Measurements from ENCODE around the gene P2RY8.
A peak's percentile ranks its signal among the peaks of the same experiment; 100 is the strongest.

P2RY8 gene

DNA sequence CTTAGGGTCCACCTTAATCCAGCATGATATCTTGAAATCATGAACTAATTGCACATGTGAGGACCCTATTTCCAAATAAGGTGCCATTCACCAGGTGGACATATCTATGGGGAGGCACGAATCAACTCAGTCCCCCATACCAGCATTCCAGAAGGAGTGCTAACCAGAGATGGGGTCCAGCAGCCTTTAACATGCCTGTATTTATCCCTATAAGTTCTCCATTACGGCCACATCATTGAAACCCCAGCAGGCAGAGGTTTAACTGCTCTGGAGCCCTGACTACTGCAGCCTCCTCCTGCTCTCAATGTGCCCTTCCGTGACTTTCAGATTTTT lies 81.1 kb downstream of the P2RY8 start:
- TF ChIP-seq, protein P1, sequence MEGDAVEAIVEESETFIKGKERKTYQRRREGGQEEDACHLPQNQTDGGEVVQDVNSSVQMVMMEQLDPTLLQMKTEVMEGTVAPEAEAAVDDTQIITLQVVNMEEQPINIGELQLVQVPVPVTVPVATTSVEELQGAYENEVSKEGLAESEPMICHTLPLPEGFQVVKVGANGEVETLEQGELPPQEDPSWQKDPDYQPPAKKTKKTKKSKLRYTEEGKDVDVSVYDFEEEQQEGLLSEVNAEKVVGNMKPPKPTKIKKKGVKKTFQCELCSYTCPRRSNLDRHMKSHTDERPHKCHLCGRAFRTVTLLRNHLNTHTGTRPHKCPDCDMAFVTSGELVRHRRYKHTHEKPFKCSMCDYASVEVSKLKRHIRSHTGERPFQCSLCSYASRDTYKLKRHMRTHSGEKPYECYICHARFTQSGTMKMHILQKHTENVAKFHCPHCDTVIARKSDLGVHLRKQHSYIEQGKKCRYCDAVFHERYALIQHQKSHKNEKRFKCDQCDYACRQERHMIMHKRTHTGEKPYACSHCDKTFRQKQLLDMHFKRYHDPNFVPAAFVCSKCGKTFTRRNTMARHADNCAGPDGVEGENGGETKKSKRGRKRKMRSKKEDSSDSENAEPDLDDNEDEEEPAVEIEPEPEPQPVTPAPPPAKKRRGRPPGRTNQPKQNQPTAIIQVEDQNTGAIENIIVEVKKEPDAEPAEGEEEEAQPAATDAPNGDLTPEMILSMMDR (IDR thresholded peaks at IDR 0.05; ENCODE audit: borderline replicate concordance, insufficient read depth, low read depth, low read length) = no peak
- H3K4me3 ChIP-seq (ENCODE audit: low read depth, low read length) = no peak overlapping the region

DNA sequence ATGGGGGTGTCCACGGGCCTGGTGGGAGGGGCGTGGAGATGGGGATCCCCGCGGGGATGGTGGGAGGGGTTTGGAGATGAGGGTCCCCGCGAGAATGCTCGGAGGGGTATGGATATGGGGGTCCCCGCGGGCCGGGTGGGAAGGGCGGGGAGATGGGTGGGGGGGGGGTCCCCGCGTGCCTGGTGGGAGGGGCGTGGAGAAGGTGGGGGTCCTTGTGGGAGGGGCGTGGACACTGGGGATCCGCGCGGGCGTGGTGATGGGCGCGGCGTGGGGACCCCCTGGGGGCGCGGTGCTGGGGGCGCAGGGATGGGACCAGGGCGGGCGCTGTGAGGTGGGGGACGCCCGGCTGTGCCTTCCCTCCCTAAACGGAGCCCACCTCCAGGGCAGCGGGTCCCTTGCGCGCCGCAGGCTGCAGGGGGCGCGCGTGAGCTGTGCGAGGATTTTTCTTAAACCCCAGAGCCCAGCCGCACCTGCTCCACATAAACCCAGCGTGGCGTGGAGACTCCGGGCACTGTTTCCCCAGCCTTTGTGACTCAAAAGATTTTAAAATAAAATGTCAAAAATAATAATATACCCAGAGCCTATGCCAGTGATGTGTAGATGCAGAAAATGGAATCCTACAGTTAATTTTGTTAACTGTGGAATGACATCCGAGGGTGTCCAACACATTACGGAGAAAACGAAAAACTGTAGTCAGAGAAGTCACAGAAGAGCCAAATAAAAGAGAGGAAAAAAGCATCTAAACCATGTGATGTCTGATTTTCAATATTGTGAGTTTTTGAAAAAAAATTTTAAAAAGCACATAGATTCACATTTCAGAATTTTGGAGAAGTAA lies 82.8 kb downstream of the P2RY8 start:
- H3K4me3 ChIP-seq (ENCODE audit: low read depth, low read length) = peak overlapping the region; percentile 62
- TF ChIP-seq, protein P1 (IDR thresholded peaks at IDR 0.05; ENCODE audit: borderline replicate concordance, insufficient read depth, low read depth, low read length) = peak; percentile 96

DNA sequence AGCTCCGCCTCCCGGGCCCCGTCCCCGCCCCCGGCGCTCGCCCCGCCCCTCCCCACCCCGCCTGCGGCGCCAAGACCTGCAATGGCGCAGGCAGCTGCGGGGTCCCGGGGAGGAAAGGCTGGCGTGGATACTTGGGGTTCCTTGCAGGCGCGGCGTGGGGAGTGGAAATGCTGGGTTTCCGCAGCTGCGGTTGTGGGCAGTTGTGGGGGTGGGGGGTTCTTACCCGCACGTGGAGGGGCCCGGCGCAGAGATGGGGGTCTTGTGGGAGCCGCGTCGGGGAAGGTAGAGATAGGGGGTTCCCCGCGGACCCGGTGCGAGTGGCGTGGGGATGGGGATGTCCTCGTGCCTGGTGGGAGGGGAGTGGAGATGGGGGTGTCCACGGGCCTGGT lies 83.6 kb downstream of the P2RY8 start:
- TF ChIP-seq, protein P1 (IDR thresholded peaks at IDR 0.05; ENCODE audit: borderline replicate concordance, insufficient read depth, low read depth, low read length) = no peak
- peak overlapping the region; percentile 71 for H3K4me3 ChIP-seq (ENCODE audit: low read depth, low read length)

DNA sequence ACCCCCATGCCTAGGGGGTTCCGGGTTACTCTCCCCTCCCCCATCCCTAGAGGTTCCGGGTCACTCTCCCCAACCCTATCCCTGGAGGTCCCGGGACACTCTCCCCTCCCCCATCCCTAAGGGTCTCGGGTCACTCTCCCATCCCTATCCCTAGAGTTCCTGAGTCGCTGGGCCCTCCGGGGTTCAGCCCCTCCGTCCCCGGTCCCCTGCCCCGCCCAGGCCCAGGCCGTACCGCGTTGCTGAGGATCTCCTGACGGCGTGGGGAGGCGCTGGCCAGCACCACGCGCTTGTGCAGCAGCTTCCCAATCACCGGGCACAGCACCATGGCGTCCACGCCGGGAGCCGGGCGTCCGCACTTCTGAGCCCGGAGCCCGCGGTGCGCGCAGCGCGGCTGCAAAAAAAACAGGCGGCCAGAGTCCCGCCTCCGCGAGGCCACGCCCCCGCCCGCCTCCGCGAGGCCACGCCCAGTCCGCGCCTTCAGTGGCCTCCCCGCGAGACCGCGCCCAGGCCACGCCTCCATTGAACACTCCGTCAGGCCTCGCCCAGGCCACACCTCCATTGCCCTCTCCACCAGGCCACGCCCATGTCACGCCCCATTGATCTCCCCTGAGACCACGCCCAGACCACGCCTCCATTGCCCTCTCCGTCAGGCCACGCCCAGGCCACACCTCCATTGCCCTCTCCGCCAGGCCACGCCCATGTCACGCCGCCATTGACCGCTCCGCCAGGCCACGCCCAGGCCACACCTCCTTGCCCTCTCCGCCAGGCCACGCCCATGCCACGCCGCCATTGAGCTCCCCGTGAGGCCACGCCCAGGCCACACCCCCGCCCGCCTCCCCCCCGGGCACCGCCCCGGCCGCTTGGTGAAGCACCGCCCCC lies 84.2 kb downstream of the P2RY8 start, which contains the start of gene ASMTL:
TSS of gene ASMTL (minus strand) at position 394 of the 879 bp plus-strand sequence. CDS start at position 325, 69 bp downstream.
- TF ChIP-seq, protein P1 (IDR thresholded peaks at IDR 0.05; ENCODE audit: borderline replicate concordance, insufficient read depth, low read depth, low read length) = no peak
- peak within 1 kb of the TSS; percentile 85 for H3K4me3 ChIP-seq (ENCODE audit: low read depth, low read length)

DNA sequence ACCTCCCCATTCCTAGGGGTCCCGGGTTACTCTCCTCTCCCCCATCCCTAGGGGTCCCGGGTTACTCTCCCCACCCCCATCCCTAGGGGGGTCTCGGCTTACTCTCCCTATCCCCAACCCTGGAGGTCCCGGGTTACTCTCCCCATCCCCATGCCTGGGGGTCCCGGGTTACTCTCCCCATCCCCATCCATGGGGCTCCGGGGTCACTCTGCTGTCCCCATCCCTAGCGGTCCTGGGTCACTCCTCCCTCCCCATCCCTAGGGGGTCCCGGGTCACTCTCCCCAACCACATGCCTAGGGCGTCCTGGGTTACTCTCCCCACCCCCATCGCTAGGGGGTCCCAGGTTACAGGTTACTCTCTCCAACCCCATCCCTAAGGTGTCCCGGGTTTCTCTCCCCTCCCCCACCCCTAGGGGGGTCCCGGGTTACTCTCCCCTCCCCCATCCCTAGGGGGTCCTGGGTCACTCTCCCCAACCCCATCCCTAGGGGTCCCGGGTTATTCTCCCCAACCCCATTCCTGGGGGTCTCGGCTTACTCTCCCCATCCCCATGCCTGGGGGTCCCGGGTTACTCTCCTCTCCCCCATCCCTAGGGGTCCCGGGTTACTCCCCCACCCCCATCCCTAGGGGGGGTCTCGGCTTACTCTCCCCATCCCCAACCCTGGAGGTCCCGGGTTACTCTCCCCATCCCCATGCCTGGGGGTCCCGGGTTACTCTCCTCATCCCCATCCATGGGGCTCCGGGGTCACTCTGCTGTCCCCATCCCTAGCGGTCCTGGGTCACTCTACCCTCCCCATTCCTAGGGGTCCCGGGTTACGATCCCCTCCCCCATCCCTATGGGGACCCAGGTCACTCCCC lies 85.1 kb downstream of the P2RY8 start:
- TF ChIP-seq, protein P1 (IDR thresholded peaks at IDR 0.05; ENCODE audit: borderline replicate concordance, insufficient read depth, low read depth, low read length) = 0 out of 2 replicates have a peak, but pooled peaks have one; percentile 2
- H3K4me3 ChIP-seq (ENCODE audit: low read depth, low read length) = peak overlapping the region; percentile 85

DNA sequence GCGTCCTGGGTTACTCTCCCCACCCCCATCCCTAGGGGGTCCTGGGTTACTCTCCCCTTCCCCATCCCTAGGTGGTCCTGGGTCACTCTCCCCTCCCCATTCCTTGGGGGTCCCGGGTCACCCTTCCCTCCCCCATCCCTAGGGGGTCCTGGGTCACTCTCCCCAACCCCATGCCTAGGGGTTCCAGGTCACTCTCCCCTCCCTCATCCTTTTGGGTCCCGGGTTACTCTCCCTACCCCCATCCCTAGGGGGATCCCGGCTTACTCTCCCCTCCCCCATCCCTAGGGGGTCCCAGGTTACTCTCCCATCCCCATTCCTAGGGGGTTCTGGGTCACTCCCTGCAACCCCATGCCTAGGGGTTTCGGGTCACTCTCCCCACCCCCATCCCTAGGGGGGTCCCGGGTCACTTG lies 85.7 kb downstream of the P2RY8 start:
- peak overlapping the region; percentile 85 for H3K4me3 ChIP-seq (ENCODE audit: low read depth, low read length)
- TF ChIP-seq, protein P1 (IDR thresholded peaks at IDR 0.05; ENCODE audit: borderline replicate concordance, insufficient read depth, low read depth, low read length) = no peak
